PC-3 (cell line): ENCODE data around the gene ZEB2.

Experiments used
- EZH2phosphoT487 ChIP-seq: fragments of 300-600 bp; sonication (generic); IDR thresholded peaks from 2 replicates; pipeline ENCODE4 v1.6.1; 2018; ENCODE audit warnings: mild to moderate bottlenecking, antibody characterized with exemption, low read length, borderline replicate concordance
- TF ChIP-seq, protein P1 (sequence below): fragments of 300-600 bp; sonication (generic); conservative IDR thresholded peaks from 2 replicates; pipeline ENCODE4 v1.5.1; 2017; ENCODE audit warnings: antibody characterized with exemption, low read depth, mild to moderate bottlenecking, low read length

DNA sequence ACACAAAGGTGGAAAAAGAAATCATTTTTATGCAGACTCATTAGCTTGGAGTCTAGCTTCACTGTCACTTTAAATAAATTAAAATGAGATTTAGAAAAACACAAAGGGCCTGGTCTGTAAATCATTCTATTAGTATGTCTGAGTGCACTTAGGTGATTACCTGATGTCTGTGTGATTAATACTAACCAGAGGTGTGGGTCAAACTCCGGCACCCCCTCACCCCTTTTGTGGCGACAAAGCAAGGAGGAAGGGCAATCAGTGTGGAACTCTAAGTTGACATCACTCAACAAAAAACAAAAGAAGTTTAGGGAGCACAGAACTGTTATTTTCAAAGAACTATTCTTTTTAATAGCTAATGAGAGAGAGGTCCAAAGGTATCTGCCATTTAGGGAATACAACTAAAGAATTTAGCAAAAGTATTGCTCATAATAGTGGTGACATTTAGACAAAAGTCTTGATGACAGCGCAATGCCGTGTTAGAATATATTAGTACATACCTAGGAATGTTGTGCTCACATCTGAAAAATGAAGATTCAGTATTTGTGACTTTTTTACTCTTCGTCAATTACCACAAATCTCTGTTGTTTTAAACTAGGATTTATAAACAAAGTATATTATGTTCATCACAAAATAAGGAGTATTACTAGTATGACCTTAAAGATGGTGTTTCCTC lies 66.3 kb downstream of the ZEB2 start:
- TF ChIP-seq, protein P1, sequence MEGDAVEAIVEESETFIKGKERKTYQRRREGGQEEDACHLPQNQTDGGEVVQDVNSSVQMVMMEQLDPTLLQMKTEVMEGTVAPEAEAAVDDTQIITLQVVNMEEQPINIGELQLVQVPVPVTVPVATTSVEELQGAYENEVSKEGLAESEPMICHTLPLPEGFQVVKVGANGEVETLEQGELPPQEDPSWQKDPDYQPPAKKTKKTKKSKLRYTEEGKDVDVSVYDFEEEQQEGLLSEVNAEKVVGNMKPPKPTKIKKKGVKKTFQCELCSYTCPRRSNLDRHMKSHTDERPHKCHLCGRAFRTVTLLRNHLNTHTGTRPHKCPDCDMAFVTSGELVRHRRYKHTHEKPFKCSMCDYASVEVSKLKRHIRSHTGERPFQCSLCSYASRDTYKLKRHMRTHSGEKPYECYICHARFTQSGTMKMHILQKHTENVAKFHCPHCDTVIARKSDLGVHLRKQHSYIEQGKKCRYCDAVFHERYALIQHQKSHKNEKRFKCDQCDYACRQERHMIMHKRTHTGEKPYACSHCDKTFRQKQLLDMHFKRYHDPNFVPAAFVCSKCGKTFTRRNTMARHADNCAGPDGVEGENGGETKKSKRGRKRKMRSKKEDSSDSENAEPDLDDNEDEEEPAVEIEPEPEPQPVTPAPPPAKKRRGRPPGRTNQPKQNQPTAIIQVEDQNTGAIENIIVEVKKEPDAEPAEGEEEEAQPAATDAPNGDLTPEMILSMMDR: no peak
- TF ChIP-seq EZH2phosphoT487: no peak
